BE2C (cell line): Measurements from ENCODE around the gene TPST2.

Experiments
- DNase-seq: peaks from one replicate; pipeline ENCODE4 v3.0.0-alpha.2; 2020
- H3K27me3 ChIP-seq: fragments of 250-450 bp; sonication (Bioruptor Pico); 2 replicates; pipeline ENCODE4 v1.5.1; 2020; ENCODE audit warnings: mild to moderate bottlenecking
- H3K36me3 ChIP-seq: fragments of 250-450 bp; sonication (Bioruptor Pico); 2 replicates; pipeline ENCODE4 v1.5.1; 2020; ENCODE audit warnings: mild to moderate bottlenecking
- H3K4me1 ChIP-seq: fragments of 250-450 bp; sonication (Bioruptor Pico); 2 replicates; pipeline ENCODE4 v1.5.1; 2020
- H3K4me3 ChIP-seq: 2 replicates; pipeline ENCODE4 v1.5.1; 2011; ENCODE audit warnings: low read depth, low read length
- H3K9me3 ChIP-seq: fragments of 250-450 bp; sonication (Bioruptor Pico); 2 replicates; pipeline ENCODE4 v1.5.1; 2020
- TF ChIP-seq, protein P1 (sequence below): IDR thresholded peaks from 2 replicates; pipeline ENCODE4 v1.5.1; 2012; ENCODE audit warnings: mild to moderate bottlenecking, low read depth, low read length

The TPST2 gene

DNA sequence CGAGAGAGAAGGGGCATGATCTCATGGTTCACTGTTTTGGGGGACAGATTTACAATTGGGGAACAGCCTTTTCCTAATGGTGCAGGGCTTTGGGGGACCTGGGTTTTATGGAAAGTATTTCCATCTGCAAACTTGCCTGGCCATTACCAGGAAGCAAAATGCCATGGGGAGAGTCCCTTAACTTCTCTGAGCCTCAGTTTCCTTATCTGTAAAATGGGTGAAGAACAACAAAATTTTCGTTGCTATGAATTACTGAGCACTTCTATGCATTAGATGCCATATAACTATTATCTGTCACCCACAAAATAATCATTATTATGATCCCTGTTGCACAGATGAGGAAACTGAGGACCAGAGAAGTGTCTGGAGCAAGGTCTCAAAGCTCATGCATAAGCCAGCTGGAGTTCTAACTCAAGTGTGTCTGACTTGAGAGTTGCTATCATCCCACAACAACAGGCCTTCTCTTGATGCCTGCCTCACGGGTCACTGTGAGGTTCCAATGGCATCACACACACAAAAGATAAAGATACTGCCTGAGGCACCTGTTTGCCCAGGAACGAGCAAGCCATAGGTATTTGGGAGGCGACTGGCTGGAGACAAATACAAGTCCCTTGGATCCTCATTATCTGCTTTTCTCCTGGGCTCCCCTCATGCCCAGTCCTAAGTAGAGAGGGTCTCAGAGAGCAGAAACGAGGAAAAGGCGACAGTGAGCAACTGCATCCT is 15.8 kb downstream of the TPST2 start:
- Histone ChIP-seq H3K27me3 (no peaks in the 10 kb centered on the region), H3K4me3 (no peak overlapping the region), H3K36me3 (no peaks in the 10 kb centered on the region), H3K4me1 (no peaks in the 10 kb centered on the region), H3K9me3 (no peaks in the 10 kb centered on the region)
- TF ChIP-seq, protein P1, sequence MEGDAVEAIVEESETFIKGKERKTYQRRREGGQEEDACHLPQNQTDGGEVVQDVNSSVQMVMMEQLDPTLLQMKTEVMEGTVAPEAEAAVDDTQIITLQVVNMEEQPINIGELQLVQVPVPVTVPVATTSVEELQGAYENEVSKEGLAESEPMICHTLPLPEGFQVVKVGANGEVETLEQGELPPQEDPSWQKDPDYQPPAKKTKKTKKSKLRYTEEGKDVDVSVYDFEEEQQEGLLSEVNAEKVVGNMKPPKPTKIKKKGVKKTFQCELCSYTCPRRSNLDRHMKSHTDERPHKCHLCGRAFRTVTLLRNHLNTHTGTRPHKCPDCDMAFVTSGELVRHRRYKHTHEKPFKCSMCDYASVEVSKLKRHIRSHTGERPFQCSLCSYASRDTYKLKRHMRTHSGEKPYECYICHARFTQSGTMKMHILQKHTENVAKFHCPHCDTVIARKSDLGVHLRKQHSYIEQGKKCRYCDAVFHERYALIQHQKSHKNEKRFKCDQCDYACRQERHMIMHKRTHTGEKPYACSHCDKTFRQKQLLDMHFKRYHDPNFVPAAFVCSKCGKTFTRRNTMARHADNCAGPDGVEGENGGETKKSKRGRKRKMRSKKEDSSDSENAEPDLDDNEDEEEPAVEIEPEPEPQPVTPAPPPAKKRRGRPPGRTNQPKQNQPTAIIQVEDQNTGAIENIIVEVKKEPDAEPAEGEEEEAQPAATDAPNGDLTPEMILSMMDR, result no peak
- DNase-seq, result no peak

DNA sequence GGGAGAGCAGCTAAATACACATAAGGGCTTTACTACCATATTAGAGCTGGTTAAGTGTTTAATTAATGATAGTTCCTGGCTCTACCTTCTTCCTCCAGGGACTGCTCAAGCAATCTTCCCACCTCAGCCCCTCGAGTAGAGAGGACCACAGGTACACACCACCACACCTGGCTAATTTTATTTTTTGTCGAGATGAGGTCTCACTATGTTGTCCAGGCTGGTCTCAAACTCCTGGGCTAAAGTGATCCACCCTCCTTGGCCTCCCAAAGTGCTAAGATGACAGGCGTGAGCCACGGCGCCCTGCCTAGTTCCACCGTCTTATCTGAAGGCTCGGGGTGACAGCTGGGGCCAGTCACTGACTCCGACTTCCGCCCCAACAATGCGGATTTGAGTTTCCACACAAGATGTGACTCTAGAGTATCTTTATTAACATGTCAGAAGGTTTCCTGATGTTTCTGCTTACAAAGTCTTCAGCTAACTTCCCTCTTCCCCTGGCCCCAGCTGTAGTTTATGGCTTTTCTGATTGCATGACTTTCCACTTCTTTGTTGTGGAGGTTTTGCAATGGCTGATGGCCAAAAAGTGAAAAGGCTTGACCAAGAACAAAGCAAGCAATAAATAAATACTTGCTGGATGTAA is 16.8 kb downstream of the TPST2 start:
- Histone ChIP-seq H3K27me3 (no peaks in the 10 kb centered on the region), H3K4me3 (no peak overlapping the region), H3K4me1 (no peaks in the 10 kb centered on the region), H3K36me3 (no peaks in the 10 kb centered on the region), H3K9me3 (no peaks in the 10 kb centered on the region)
- TF ChIP-seq, protein P1, result no peak
- no peak for DNase-seq

DNA sequence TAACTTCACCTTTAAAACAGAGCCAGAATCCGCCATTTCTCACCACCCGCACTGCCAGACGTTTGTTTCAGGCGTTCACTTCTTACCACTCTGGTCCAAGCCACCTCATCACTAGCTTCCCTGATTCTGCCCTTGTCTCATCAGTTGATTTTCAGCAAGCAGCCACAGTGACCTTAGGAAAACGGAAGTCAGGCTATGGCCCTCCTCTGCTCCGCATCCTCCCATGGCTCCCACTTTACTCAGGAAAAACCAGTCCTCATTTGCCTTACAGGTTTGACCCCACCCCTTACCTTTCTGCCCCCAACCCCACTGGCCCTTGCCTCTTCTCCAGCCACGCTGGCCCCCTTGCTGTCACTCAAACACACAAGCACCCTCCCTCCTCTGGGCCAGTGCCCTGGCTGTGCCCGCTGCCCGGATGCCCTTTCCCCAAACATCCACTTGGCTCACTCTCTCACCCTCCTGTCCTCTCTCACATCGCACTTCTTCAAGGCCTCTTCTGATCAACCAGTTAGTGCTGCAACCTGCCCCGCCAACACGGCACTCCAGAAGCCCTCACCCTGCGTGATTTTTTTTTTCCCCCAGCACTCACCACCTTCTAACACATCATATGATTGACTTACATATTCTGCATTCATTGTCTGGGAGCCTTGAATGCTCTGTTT is 18.9 kb downstream of the TPST2 start:
- H3K27me3 ChIP-seq, result no peaks in the 10 kb centered on the region
- H3K36me3 ChIP-seq, result no peaks in the 10 kb centered on the region
- TF ChIP-seq, protein P1, result no peak
- H3K9me3 ChIP-seq, result no peaks in the 10 kb centered on the region
- H3K4me1 ChIP-seq, result no peaks in the 10 kb centered on the region
- no peak overlapping the region for H3K4me3 ChIP-seq
- no peak for DNase-seq

DNA sequence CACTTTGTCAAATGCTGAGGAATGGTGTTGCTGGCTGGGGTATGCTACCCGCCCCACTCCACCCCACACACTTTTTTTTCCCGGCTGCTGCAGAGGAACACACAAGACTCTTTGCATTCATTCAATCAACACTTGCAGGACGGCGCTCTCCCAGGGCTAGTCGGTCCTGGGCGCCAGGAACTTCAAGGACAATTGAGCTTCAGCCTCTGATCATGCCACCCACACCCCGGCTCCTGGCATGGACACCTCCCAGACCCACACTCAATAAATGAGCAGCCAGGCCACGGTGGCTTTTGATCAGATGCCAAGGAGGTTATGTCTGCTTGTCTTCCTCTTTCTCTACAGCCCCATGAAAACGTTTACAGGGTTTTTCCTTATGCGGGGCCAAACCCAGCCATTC is 19.8 kb downstream of the TPST2 start:
- no peak overlapping the region for H3K4me3 ChIP-seq
- no peaks in the 10 kb centered on the region for H3K36me3 ChIP-seq
- DNase-seq, result no peak
- TF ChIP-seq, protein P1, result no peak
- H3K27me3 ChIP-seq, result no peaks in the 10 kb centered on the region
- no peaks in the 10 kb centered on the region for H3K9me3 ChIP-seq
- no peaks in the 10 kb centered on the region for H3K4me1 ChIP-seq

DNA sequence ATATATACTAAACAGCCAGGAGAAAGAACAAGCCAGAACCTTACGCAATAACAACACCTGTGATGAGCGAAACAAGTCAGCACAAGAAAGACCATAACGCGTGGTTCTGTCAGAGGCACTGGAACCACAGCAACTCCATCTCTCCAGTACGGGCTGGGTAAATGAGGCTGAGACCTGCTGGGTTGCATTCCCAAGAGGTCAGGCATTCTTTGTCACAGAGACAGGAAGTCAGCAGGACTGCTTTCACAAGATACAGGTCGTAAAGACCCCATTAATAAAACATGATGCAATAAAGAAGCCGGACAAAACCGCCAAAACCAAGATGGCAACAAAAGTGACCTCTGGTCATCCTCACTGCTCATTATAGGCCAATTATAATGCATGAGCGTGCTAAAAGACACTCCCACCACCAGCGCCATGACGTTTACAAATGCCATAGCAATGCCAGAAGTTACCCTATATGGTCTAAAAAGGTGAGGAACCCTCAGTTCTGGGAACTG is 21.7 kb downstream of the TPST2 start:
- no peaks in the 10 kb centered on the region for H3K36me3 ChIP-seq
- H3K4me1 ChIP-seq, result no peaks in the 10 kb centered on the region
- TF ChIP-seq, protein P1, result no peak
- DNase-seq, result no peak
- H3K9me3 ChIP-seq, result no peaks in the 10 kb centered on the region
- H3K27me3 ChIP-seq, result no peaks in the 10 kb centered on the region
- H3K4me3 ChIP-seq, result no peak overlapping the region
